ENCODE results near the gene NUMB. TPM values are rescaled to one million over a fixed set of nuclear protein-coding genes. Genes with fewer than 3 reads are reported as not detected.

NUMB gene
- total and polyA plus RNA-seq, 3 experiments from 2014 or later: 36.5 to 39.0 (median 38.5) TPM

GRCh38 chr14:73383356-73383755 lies 75.0 kb downstream of the NUMB start:
- H3K9me3 ChIP-seq (ENCODE audit: low read length): no peaks in the 10 kb centered on the region
- H3K4me1 Mint-ChIP-seq: peaks cover 7 to 20% (median 8%) of the 10 kb centered on the region in 3 donors
- ChIA-PET CTCF (no interaction called here), POLR2A (interaction anchor here (0.6 kb wide), 1 partner anchor 22 kb away, joined by 7 read pairs; no protein-coding TSS in a partner anchor)
- H3K36me3 ChIP-seq (ENCODE audit: insufficient read depth, low read length): no peaks in the 10 kb centered on the region
- H3K9me3 Mint-ChIP-seq: peaks cover 4 to 15% (median 13%) of the 10 kb centered on the region in 5 donors
- H3K4me3 ChIP-seq (ENCODE audit: low read length): no peak overlapping the region
- H3K4me1 ChIP-seq (ENCODE audit: insufficient read depth, low read length): no peaks in the 10 kb centered on the region
- H3K27ac Mint-ChIP-seq: no peak overlapping the region
- peaks cover 15 to 26% (median 23%) of the 10 kb centered on the region in 3 donors for H3K36me3 Mint-ChIP-seq
- no peaks in the 10 kb centered on the region for H3K27me3 ChIP-seq (ENCODE audit: insufficient read depth, low read length, poor library complexity, severe bottlenecking)
- H3K27me3 Mint-ChIP-seq: no peaks in the 10 kb centered on the region
- no peak overlapping the region for H3K4me3 Mint-ChIP-seq
- no peak overlapping the region for H3K27ac ChIP-seq (ENCODE audit: low read depth, low read length)
- DNase-seq: no peak

- Histone ChIP-seq H3K27me3 (ENCODE audit: insufficient read depth, low read length, poor library complexity, severe bottlenecking) (no peaks in the 10 kb centered on the region), H3K9me3 (ENCODE audit: low read length) (no peaks in the 10 kb centered on the region), H3K36me3 (ENCODE audit: insufficient read depth, low read length) (no peaks in the 10 kb centered on the region), H3K4me3 (ENCODE audit: low read length) (no peak overlapping the region), H3K4me1 (ENCODE audit: insufficient read depth, low read length) (no peaks in the 10 kb centered on the region), H3K27ac (ENCODE audit: low read depth, low read length) (no peak overlapping the region)
- DNase-seq: no peak
- Mint-ChIP-seq H3K4me3 (no peak overlapping the region), H3K27me3 (no peaks in the 10 kb centered on the region), H3K9me3 (peaks cover 4 to 15% (median 13%) of the 10 kb centered on the region in 5 donors), H3K27ac (no peak overlapping the region), H3K36me3 (peaks cover 15 to 25% (median 22%) of the 10 kb centered on the region in 3 donors), H3K4me1 (peaks cover 7 to 20% (median 10%) of the 10 kb centered on the region in 3 donors)
- POLR2A ChIA-PET: no interaction called here
- CTCF ChIA-PET: no interaction called here
Observed at GRCh38 chr14:73381380-73382013, 76.8 kb downstream of the NUMB start.

GRCh38 chr14:73376585-73376984 lies 81.8 kb downstream of the NUMB start:
- no peak for DNase-seq
- POLR2A ChIA-PET: no interaction called here
- Mint-ChIP-seq H3K36me3 (peaks cover 0 to 9% (median 2%) of the 10 kb centered on the region in 3 donors), H3K4me3 (no peak overlapping the region), H3K4me1 (peaks cover 9 to 19% (median 19%) of the 10 kb centered on the region in 3 donors), H3K27me3 (no peaks in the 10 kb centered on the region), H3K27ac (no peak overlapping the region), H3K9me3 (no peaks in the 10 kb centered on the region)
- H3K36me3 ChIP-seq (ENCODE audit: insufficient read depth, low read length): no peaks in the 10 kb centered on the region
- H3K9me3 ChIP-seq (ENCODE audit: low read length): no peaks in the 10 kb centered on the region
- no peaks in the 10 kb centered on the region for H3K27me3 ChIP-seq (ENCODE audit: insufficient read depth, low read length, poor library complexity, severe bottlenecking)
- no peak overlapping the region for H3K27ac ChIP-seq (ENCODE audit: low read depth, low read length)
- CTCF ChIA-PET: no interaction called here
- H3K4me1 ChIP-seq (ENCODE audit: insufficient read depth, low read length): no peaks in the 10 kb centered on the region
- no peak overlapping the region for H3K4me3 ChIP-seq (ENCODE audit: low read length)

GRCh38 chr14:73375861-73376260 lies 82.5 kb downstream of the NUMB start:
- POLR2A ChIA-PET: no interaction called here
- H3K27me3 Mint-ChIP-seq: no peaks in the 10 kb centered on the region
- CTCF ChIA-PET: no interaction called here
- Histone ChIP-seq H3K9me3 (ENCODE audit: low read length) (no peaks in the 10 kb centered on the region), H3K27me3 (ENCODE audit: insufficient read depth, low read length, poor library complexity, severe bottlenecking) (no peaks in the 10 kb centered on the region), H3K36me3 (ENCODE audit: insufficient read depth, low read length) (no peaks in the 10 kb centered on the region), H3K4me1 (ENCODE audit: insufficient read depth, low read length) (no peaks in the 10 kb centered on the region), H3K4me3 (ENCODE audit: low read length) (no peak overlapping the region), H3K27ac (ENCODE audit: low read depth, low read length) (no peak overlapping the region)
- peaks cover 0 to 11% (median 2%) of the 10 kb centered on the region in 3 donors for H3K36me3 Mint-ChIP-seq
- DNase-seq: no peak
- H3K9me3 Mint-ChIP-seq: no peaks in the 10 kb centered on the region
- no peak overlapping the region for H3K27ac Mint-ChIP-seq
- H3K4me3 Mint-ChIP-seq: no peak overlapping the region
- H3K4me1 Mint-ChIP-seq: peaks cover 6 to 16% (median 15%) of the 10 kb centered on the region in 3 donors

- no peaks in the 10 kb centered on the region for H3K9me3 Mint-ChIP-seq
- H3K4me1 Mint-ChIP-seq: peaks cover 5 to 15% (median 5%) of the 10 kb centered on the region in 3 donors
- no peak overlapping the region for H3K4me3 ChIP-seq (ENCODE audit: low read length)
- no peak overlapping the region for H3K27ac ChIP-seq (ENCODE audit: low read depth, low read length)
- no peak overlapping the region for H3K4me3 Mint-ChIP-seq
- H3K27ac Mint-ChIP-seq: no peak overlapping the region
- CTCF ChIA-PET: interaction anchor here (1.4 kb wide), 1 partner anchor 11 kb away, joined by 3 read pairs; no protein-coding TSS in a partner anchor
- no peaks in the 10 kb centered on the region for H3K36me3 ChIP-seq (ENCODE audit: insufficient read depth, low read length)
- H3K27me3 Mint-ChIP-seq: no peaks in the 10 kb centered on the region
- H3K4me1 ChIP-seq (ENCODE audit: insufficient read depth, low read length): no peaks in the 10 kb centered on the region
- POLR2A ChIA-PET: no interaction called here
- H3K27me3 ChIP-seq (ENCODE audit: insufficient read depth, low read length, poor library complexity, severe bottlenecking): no peaks in the 10 kb centered on the region
- H3K36me3 Mint-ChIP-seq: peaks cover 0 to 6% (median 0%) of the 10 kb centered on the region in 3 donors
- DNase-seq: no peak
- no peaks in the 10 kb centered on the region for H3K9me3 ChIP-seq (ENCODE audit: low read length)
Observed at GRCh38 chr14:73374218-73374617, 84.1 kb downstream of the NUMB start.

GRCh38 chr14:73372529-73372928 lies 85.8 kb downstream of the NUMB start:
- Mint-ChIP-seq H3K4me3 (no peak overlapping the region), H3K36me3 (peaks cover 0 to 8% (median 0%) of the 10 kb centered on the region in 3 donors), H3K27me3 (no peaks in the 10 kb centered on the region), H3K9me3 (no peaks in the 10 kb centered on the region), H3K4me1 (peaks cover 2 to 15% (median 5%) of the 10 kb centered on the region in 3 donors), H3K27ac (no peak overlapping the region)
- H3K27ac ChIP-seq (ENCODE audit: low read depth, low read length): no peak overlapping the region
- H3K36me3 ChIP-seq (ENCODE audit: insufficient read depth, low read length): no peaks in the 10 kb centered on the region
- ChIA-PET POLR2A (no interaction called here), CTCF (interaction anchor here (1.4 kb wide), 1 partner anchor 10 kb away, joined by 3 read pairs; no protein-coding TSS in a partner anchor)
- no peak overlapping the region for H3K4me3 ChIP-seq (ENCODE audit: low read length)
- H3K27me3 ChIP-seq (ENCODE audit: insufficient read depth, low read length, poor library complexity, severe bottlenecking): no peaks in the 10 kb centered on the region
- no peaks in the 10 kb centered on the region for H3K4me1 ChIP-seq (ENCODE audit: insufficient read depth, low read length)
- DNase-seq: no peak
- no peaks in the 10 kb centered on the region for H3K9me3 ChIP-seq (ENCODE audit: low read length)

- H3K27ac Mint-ChIP-seq: no peak overlapping the region
- Histone ChIP-seq H3K9me3 (ENCODE audit: low read length) (no peaks in the 10 kb centered on the region), H3K36me3 (ENCODE audit: insufficient read depth, low read length) (no peaks in the 10 kb centered on the region), H3K27me3 (ENCODE audit: insufficient read depth, low read length, poor library complexity, severe bottlenecking) (no peaks in the 10 kb centered on the region), H3K4me3 (ENCODE audit: low read length) (no peak overlapping the region), H3K27ac (ENCODE audit: low read depth, low read length) (no peak overlapping the region), H3K4me1 (ENCODE audit: insufficient read depth, low read length) (no peaks in the 10 kb centered on the region)
- CTCF ChIA-PET: no interaction called here
- DNase-seq: no peak
- H3K4me3 Mint-ChIP-seq: no peak overlapping the region
- no peaks in the 10 kb centered on the region for H3K9me3 Mint-ChIP-seq
- peaks cover 4 to 8% (median 5%) of the 10 kb centered on the region in 3 donors for H3K4me1 Mint-ChIP-seq
- H3K27me3 Mint-ChIP-seq: no peaks in the 10 kb centered on the region
- H3K36me3 Mint-ChIP-seq: peaks cover 0 to 12% (median 4%) of the 10 kb centered on the region in 3 donors
- POLR2A ChIA-PET: no interaction called here
Observed at GRCh38 chr14:73370561-73370960, 87.8 kb downstream of the NUMB start.

- Mint-ChIP-seq H3K36me3 (peaks cover 0 to 13% (median 4%) of the 10 kb centered on the region in 3 donors), H3K4me3 (no peak overlapping the region), H3K27me3 (no peaks in the 10 kb centered on the region), H3K27ac (no peak overlapping the region), H3K4me1 (peaks cover 4 to 8% (median 5%) of the 10 kb centered on the region in 3 donors), H3K9me3 (no peaks in the 10 kb centered on the region)
- ChIA-PET POLR2A (no interaction called here), CTCF (no interaction called here)
- no peaks in the 10 kb centered on the region for H3K4me1 ChIP-seq (ENCODE audit: insufficient read depth, low read length)
- no peak overlapping the region for H3K27ac ChIP-seq (ENCODE audit: low read depth, low read length)
- H3K36me3 ChIP-seq (ENCODE audit: insufficient read depth, low read length): no peaks in the 10 kb centered on the region
- H3K27me3 ChIP-seq (ENCODE audit: insufficient read depth, low read length, poor library complexity, severe bottlenecking): no peaks in the 10 kb centered on the region
- H3K9me3 ChIP-seq (ENCODE audit: low read length): no peaks in the 10 kb centered on the region
- H3K4me3 ChIP-seq (ENCODE audit: low read length): no peak overlapping the region
- no peak for DNase-seq
Observed at GRCh38 chr14:73369428-73369827, 88.9 kb downstream of the NUMB start.

All from CD8-positive, alpha-beta memory T cell (primary cell).